Activated T-cell treated with anti-CD3 and anti-CD28 coated beads for 4 hours (primary cell): ENCODE measurements around the gene ANKRD7.

Source experiments
- DNase-seq: peaks from one replicate; pipeline ENCODE4 v3.0.0-alpha.2; 2020

ANKRD7 gene, protein sequence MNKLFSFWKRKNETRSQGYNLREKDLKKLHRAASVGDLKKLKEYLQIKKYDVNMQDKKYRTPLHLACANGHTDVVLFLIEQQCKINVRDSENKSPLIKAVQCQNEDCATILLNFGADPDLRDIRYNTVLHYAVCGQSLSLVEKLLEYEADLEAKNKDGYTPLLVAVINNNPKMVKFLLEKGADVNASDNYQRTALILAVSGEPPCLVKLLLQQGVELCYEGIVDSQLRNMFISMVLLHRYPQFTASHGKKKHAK

DNA sequence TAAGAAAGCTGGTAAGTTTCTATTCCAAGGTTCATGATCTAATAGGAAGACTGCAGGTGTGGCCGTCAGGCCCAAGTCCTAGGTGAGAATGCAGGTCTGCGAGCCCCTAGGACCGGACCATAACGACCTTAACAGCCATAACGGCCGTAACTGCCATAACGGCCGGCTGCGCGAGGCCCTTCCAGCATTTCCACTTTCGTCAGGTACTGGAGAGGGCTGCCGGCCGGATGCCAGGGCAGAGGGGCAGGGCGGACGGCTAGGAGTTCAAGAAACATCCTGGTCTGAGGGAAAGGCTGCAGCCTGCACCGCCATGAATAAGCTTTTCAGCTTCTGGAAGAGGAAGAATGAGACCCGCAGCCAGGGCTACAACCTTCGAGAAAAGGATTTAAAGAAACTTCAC is at the start of gene ANKRD7:
Gene ANKRD7 (plus strand): TSS at position 184 of the 400 bp plus-strand sequence. CDS start 127 bp downstream, at position 311.
- DNase-seq = no peak

- no peak for DNase-seq
Measured at GRCh38 chr7:118175740-118176139, 48.8 kb upstream of the ANKRD7 start.

GRCh38 chr7:118179191-118179590 is 45.3 kb upstream of the ANKRD7 start:
- DNase-seq = no peak

- DNase-seq = no peak
Measured at GRCh38 chr7:118182593-118183427, 41.7 kb upstream of the ANKRD7 start.

GRCh38 chr7:118183428-118183785 is 41.1 kb upstream of the ANKRD7 start:
- DNase-seq = no peak

- peak; percentile 95 for DNase-seq
Measured at GRCh38 chr7:118183786-118184564, 40.5 kb upstream of the ANKRD7 start, which contains the start of gene LSM8. Gene LSM8, plus strand, starts transcription at chr7:118184164. Its CDS starts 60 bp downstream, at chr7:118184224.

- DNase-seq = no peak
Measured at GRCh38 chr7:118184565-118184940, 40.0 kb upstream of the ANKRD7 start.

DNA sequence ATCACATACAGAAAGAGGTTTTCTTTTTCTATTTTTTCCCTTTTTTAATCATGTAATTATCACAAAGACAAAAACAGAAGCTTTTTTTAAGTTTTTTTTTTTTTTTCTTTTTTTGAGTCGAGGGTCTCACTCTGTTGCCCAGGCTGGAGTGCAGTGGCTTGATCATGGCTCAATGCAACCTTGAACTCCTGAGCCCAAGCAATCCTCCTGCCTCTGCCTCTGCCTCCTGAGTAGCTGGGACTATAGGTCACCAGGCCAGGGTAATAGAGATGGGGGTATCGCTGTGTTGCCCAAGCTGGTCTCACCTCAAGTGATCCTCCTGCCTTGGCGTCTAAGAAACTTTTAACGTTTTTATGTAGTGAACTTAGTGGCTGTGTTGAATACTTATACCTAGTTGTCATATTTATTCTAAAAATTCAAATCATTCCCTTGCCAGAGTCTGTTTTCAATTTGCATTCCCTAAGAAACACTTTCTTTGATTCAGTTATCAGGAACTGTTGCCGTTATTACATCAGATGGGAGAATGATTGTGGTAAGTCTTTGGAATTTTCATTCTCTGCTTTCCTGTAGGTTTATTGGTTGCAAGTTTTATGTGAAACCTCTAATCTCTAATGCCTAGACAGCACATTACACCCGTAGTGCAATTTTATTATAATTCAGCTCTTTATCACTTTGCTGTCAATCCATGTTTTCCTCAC is 39.2 kb upstream of the ANKRD7 start:
- no peak for DNase-seq

- no peak for DNase-seq
Measured at GRCh38 chr7:118186501-118186900, 38.0 kb upstream of the ANKRD7 start.

DNA sequence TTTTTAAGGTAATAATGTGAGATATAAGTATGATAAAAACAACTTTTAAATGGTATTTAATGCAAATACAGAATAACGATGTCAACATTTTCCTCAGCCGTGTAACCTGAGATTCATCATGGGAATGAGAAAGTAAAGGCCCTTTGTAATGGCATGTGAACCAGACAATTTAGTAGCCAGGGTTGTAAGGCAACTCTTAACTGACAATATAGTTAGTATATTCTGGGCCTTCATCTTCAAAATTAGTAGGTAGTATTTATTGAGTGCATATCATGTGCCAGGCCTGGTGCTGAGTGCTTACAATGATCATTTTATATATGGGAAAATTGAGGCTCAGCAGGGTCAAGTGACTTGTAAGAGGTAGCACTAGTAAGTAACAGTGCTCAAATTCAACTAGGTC is 29.9 kb upstream of the ANKRD7 start:
- DNase-seq = no peak

- DNase-seq = peak; percentile 54
Measured at GRCh38 chr7:118195837-118196474, 28.5 kb upstream of the ANKRD7 start.

DNA sequence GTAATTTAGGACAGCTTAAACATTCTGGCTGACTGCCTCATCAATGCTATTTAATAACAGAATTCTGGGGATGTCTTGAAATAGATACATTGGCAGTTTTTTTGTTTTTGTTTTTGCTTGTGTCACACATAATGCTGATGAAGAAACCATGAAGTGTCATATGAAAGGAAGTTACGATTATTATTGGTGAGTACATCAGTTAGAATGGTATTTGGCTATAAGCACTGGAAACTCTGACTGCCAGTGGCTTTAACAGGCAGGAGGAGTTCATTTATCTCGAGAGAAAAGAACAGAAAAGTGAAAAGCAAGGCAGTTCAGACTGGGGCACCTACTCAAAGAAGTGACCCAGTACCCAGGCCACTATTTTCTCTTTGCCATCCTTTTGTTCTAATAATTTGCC is 22.4 kb upstream of the ANKRD7 start:
- DNase-seq = no peak

DNA sequence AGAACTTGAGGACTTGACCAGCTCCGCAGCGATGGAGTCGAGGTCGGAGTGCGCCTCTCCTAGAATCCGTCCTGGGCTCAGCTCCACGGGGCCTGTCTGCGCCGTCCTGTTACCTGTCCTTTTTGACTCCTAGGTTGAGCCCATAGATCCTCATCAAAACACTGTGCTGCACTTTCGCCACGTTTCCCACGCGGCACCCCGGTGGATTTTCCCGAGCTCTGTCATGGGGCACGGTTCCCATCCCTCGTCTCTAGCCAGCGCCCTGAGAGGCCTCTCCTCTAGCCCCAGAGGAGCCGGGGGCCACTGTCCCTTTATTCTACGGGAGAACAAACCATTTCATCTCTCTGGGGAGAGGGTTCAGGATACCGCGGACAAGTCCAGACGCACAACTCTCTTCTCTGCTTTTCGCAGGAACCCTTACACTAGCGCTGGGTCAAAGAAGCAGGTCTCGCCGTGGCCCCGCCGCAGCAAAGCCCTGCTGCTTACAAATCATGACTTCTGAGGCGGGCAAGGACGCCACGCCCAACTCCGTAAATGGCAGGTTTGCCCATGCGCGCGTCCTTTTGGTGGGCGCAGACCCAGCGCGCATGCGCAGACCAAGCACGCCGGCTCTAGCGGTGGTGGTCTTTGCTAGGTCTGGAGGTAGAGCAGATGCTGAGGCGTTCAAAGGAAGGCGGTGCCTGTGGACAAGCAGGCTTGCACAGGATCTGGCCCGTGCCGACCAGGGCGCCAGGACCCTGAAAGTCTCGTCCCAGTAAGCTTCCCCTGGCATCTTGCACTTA is 10.3 kb upstream of the ANKRD7 start:
- peak; percentile 60 for DNase-seq

DNA sequence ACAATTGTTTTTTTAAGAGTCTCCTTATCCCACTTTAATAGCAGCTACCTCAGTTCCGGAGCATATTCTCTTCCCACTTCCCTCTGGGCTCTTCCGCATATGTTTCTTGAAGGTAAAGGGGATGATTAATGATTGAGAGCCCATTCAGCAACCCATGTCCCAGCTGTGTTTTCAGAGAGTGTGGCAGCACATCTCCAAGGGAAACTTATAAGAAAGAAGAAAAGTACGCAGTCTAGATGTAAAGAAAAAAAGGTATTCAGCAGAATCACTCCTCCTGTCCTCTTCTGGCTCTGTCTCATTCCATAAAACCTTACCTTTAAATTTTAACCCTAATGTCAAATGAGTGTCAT is 9.7 kb upstream of the ANKRD7 start:
- DNase-seq = no peak

- no peak for DNase-seq
Measured at GRCh38 chr7:118217210-118217619, 7.3 kb upstream of the ANKRD7 start.

DNA sequence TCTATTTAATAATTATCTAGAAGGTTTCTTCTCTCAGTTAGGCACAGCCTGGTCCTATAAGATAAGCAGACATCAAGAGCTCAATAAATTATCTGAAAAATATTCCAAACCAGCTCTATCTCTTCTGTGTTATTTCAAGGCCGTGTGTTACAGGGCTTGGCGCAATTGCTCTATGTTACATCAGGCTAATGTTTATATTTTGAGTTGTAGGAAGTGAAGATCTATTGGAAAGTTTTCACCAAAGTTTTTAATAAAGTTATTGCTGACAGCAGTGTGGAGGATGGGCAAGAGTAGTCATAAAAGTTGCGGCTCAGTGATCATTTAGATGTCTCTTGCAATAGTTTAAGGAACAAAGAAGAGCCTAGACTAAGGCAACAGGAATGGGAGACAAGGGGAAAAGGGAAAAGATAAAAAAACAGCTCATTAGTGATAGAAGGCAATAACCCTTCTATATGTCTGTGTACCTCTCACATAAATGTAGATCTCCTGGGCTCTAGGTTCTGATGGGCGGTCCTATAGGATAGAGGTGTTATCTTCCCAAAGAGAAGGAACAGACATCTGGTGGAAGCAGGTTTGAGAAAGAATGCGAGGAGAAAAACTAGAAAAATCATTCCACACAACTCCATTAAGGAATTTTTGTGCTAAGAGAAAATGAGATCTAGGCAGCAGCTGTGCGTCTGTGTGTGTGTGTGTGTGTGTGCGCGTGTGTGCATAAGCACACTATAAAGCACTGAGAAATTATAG is 5.9 kb upstream of the ANKRD7 start:
- DNase-seq = no peak

DNA sequence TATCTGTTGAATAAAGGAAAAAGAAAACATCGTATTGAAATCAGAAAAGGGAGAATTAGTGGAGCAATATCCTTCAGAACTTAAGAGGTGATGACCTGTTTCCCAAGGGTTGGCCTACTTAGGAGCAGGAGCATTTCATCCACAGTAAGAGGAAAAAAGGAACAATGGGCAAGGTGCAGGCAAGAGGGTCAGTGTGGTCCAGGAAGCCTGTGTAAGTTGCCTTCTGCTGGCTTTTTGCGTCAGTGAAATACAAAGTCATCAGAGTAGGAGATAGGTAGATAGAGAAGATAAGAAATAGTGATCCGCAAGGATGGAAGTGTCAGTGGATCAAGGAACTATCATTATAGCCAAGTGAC is 5.4 kb upstream of the ANKRD7 start:
- DNase-seq = no peak

- DNase-seq = no peak
Measured at GRCh38 chr7:118220583-118220982, 3.9 kb upstream of the ANKRD7 start.

DNA sequence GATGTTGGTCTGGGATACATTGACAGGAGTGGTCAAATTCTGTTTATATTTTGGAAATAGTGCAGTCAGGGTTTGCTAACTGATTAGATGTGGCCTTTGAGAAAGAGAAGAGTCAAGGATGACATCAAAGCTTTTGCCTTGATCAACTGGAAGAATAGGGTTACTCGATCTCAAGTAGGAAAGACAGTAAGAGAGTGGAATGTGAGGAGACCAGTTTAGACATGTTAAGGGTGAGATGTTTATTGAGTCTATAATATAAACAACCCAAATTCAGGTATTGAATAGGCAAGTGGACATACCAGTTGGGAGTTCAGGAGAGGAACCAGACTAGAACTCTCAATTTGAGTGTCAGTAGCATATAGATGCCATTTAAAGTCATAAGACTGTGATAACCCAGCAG is 1.9 kb upstream of the ANKRD7 start:
- DNase-seq = no peak

- DNase-seq = no peak
Measured at GRCh38 chr7:118232837-118233236, 8.3 kb downstream of the ANKRD7 start.

GRCh38 chr7:118233799-118234198 is 9.3 kb downstream of the ANKRD7 start:
- no peak for DNase-seq
